Endothelial cell (in vitro differentiated cells): ENCODE results near the gene RPN2. TPM values are rescaled to one million over a fixed set of nuclear protein-coding genes. Genes with fewer than 3 reads are reported as not detected.
A peak's percentile ranks its signal among the peaks of the same experiment; 100 is the strongest.

Source experiments
- DNase-seq: peaks from one replicate; pipeline ENCODE4 v3.0.0; 2021; ENCODE audit warnings: low spot score
- H3K27ac Mint-ChIP-seq: one replicate; pipeline ENCODE4 v1.8.0; 2021; ENCODE audit warnings: mixed read lengths, inconsistent platforms; ENCODE audit not compliant: unreplicated experiment
- H3K27me3 Mint-ChIP-seq: one replicate; pipeline ENCODE4 v1.8.0; 2021; ENCODE audit warnings: mild to moderate bottlenecking, moderate library complexity, mixed read lengths, inconsistent platforms; ENCODE audit not compliant: unreplicated experiment
- H3K36me3 Mint-ChIP-seq: one replicate; pipeline ENCODE4 v1.8.0; 2021; ENCODE audit warnings: mild to moderate bottlenecking, low read depth, mixed read lengths, inconsistent platforms; ENCODE audit not compliant: unreplicated experiment
- H3K4me1 Mint-ChIP-seq: one replicate; pipeline ENCODE4 v1.8.0; 2021; ENCODE audit warnings: mild to moderate bottlenecking, mixed read lengths, inconsistent platforms; ENCODE audit not compliant: unreplicated experiment
- H3K4me3 Mint-ChIP-seq: one replicate; pipeline ENCODE4 v1.8.0; 2021; ENCODE audit warnings: mild to moderate bottlenecking, mixed read lengths, inconsistent platforms; ENCODE audit not compliant: unreplicated experiment
- H3K9me3 Mint-ChIP-seq: one replicate; pipeline ENCODE4 v1.8.0; 2021; ENCODE audit warnings: mixed read lengths, inconsistent platforms; ENCODE audit not compliant: unreplicated experiment
- total RNA-seq: library from RNA; stranded (reverse); fragmentation: NEBNext Ultra II Directional; extraction: Animal tissue kit (Norgen Biotek cat#: 25700); gene quantifications from one replicate; pipeline ENCODE4 v1.2.1, GENCODE V29; 2021; ENCODE audit not compliant: unreplicated experiment
- TF ChIP-seq, protein P1 (sequence below): fragments of 200-600 bp; sonication (generic); IDR thresholded peaks from one replicate; pipeline ENCODE4 v1.5.0; 2021; ENCODE audit warnings: antibody characterized with exemption; ENCODE audit not compliant: unreplicated experiment

Gene RPN2
- total RNA-seq, 1 donor from 2014 or later, result 187 TPM

DNA sequence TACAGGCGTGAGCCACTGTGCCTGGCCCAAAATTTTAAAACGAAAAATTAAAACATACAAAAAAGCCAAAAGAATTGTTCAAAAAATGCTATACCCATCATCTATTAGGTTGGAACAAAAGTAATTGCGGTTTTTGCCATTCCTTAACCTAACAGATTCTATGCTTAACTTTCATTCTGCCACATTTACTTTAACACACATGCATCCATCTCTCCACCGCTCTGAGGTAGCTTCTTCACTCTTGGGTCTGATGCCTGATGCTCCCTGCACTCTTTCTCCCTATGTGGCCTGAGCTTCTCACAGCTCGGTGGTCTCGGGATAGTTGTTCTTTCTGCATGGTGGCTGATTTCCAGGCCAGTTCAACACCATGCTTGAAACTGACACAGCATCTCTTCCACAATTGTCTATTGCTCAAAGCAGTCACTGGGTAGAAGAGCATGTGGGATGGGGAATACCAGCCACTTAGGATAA, 105.6 kb downstream of the RPN2 start:
- H3K27me3 Mint-ChIP-seq, result peaks cover 3% of the 10 kb centered on the region
- H3K27ac Mint-ChIP-seq, result no peak overlapping the region
- TF ChIP-seq, protein P1, sequence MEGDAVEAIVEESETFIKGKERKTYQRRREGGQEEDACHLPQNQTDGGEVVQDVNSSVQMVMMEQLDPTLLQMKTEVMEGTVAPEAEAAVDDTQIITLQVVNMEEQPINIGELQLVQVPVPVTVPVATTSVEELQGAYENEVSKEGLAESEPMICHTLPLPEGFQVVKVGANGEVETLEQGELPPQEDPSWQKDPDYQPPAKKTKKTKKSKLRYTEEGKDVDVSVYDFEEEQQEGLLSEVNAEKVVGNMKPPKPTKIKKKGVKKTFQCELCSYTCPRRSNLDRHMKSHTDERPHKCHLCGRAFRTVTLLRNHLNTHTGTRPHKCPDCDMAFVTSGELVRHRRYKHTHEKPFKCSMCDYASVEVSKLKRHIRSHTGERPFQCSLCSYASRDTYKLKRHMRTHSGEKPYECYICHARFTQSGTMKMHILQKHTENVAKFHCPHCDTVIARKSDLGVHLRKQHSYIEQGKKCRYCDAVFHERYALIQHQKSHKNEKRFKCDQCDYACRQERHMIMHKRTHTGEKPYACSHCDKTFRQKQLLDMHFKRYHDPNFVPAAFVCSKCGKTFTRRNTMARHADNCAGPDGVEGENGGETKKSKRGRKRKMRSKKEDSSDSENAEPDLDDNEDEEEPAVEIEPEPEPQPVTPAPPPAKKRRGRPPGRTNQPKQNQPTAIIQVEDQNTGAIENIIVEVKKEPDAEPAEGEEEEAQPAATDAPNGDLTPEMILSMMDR, result no peak
- no peaks in the 10 kb centered on the region for H3K36me3 Mint-ChIP-seq
- no peak overlapping the region for H3K4me3 Mint-ChIP-seq
- no peak for DNase-seq
- H3K9me3 Mint-ChIP-seq, result no peaks in the 10 kb centered on the region
- no peaks in the 10 kb centered on the region for H3K4me1 Mint-ChIP-seq

DNA sequence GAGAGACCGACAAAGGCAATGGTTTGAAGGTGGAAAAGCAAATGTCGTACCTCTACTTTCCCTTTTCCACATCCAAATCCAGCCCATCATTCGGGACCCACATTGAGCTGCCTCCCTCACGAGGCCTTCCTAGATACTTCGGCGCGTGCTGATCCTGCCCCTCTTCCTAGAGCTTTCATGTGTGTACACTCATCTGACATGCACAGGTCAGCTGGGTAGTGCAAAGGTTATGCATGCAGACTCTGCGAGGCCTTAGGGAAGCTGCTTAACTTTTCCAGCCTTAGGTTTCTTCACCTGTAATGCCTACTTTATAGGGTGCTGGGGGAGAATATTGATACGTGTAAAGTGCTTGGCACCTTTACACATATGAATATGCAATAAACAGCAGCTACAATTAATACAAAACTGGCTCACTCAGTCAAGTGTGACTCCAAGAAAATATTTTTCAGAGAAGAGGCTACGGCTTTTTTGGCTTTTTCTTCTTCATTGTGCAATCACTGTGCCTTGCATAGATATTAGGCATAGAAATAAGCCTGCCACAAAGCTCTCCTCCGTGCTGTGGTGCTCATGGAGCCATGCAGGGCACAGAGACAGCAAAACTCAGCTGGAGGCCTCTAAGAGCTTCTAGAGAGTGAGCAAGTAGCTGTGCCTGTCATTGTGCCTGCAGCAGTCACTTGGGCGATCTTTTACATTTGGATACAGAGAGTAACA, 106.7 kb downstream of the RPN2 start:
- DNase-seq, result no peak
- H3K9me3 Mint-ChIP-seq, result no peaks in the 10 kb centered on the region

DNA sequence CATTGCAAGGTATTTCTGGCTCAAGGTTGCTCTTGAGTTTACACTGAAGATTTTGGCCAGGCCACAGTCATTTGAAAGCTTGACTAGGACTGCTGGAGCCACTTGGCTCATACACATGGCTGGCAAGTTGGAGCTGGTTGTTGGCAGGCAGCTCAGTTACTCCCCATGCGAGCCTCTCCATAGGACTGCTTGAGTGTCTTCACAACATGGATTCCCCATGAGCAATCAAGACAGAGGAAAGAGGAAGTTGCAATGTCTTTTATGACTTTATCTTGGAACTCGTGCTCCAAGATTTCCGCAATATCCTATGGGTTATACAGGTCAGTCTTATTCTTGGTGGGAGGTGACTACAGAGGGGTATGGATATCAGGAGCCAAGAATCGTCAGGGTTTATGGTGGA, 109.0 kb downstream of the RPN2 start:
- no peaks in the 10 kb centered on the region for H3K9me3 Mint-ChIP-seq
- TF ChIP-seq, protein P1, result no peak
- peaks cover 10% of the 10 kb centered on the region for H3K36me3 Mint-ChIP-seq
- H3K27ac Mint-ChIP-seq, result no peak overlapping the region
- H3K4me3 Mint-ChIP-seq, result peak overlapping the region; percentile 84
- no peak for DNase-seq
- H3K27me3 Mint-ChIP-seq, result peaks cover 5% of the 10 kb centered on the region
- no peaks in the 10 kb centered on the region for H3K4me1 Mint-ChIP-seq

More for the DNA sequence above, 106.7 kb downstream of the RPN2 start:
- Mint-ChIP-seq H3K27me3 (peaks cover 5% of the 10 kb centered on the region), H3K27ac (no peak overlapping the region), H3K36me3 (no peaks in the 10 kb centered on the region), H3K4me3 (no peak overlapping the region), H3K4me1 (no peaks in the 10 kb centered on the region)
- TF ChIP-seq, protein P1, result no peak

DNA sequence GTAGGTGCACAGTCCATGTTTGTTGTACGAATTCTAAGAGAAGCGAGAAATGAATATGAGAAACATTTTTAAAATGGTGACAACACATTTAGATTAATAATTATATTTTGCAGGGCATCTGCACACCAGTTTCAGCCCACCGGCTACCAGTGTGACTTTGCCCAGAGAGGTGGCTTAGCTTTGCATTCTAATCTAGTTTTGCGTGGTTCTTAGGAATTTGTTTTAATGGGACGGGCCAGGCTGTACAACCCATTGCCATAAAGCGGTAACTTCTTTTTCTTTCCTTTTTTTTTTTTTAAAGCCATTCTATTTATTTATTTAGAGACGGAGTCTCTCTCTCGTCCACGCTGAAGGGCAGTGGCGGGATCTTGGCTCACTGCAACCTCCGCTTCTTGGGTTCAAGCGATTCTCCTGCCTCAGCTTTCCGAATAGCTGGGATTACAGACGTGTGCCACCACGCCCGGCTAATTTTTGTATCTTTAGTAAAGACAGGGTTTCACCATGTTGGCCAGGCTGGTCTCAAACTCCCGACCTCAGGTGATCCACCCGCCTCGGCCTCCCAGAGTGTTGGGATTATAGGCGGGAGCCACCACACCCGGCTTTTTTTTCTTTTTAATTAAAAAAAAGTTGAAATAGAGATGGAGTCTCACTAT, 111.2 kb downstream of the RPN2 start:
- H3K27ac Mint-ChIP-seq, result peak overlapping the region; percentile 88
- DNase-seq, result no peak
- no peaks in the 10 kb centered on the region for H3K9me3 Mint-ChIP-seq
- peaks cover 17% of the 10 kb centered on the region for H3K36me3 Mint-ChIP-seq
- peak overlapping the region; percentile 90 for H3K4me3 Mint-ChIP-seq
- peaks cover 7% of the 10 kb centered on the region for H3K4me1 Mint-ChIP-seq
- H3K27me3 Mint-ChIP-seq, result peaks cover 5% of the 10 kb centered on the region
- TF ChIP-seq, protein P1, result no peak

Other genes with a start within 250 kb of the RPN2 start
- gene SAMHD1, start 227.6 kb upstream of the RPN2 start, total RNA-seq, result 58.1 TPM
- gene RBL1, start 83.3 kb upstream of the RPN2 start, total RNA-seq, result 5.7 TPM
- gene MROH8, start 218 bp downstream of the RPN2 start, total RNA-seq, result 4.3 TPM
- gene GHRH, start 82.5 kb downstream of the RPN2 start, total RNA-seq, result not detected
- gene MANBAL, start 110.3 kb downstream of the RPN2 start, total RNA-seq, result 35.6 TPM
- gene SRC, start 166.8 kb downstream of the RPN2 start, total RNA-seq, result 60.8 TPM